K562 (cell line): Measurements from ENCODE around the gene PTP4A2. TPM values are rescaled to one million over a fixed set of nuclear protein-coding genes. Genes with fewer than 3 reads are reported as not detected.
A peak's percentile ranks its signal among the peaks of the same experiment; 100 is the strongest.

Experiments
- ARHGAP35 ChIP-seq: fragments of 450-650 bp; IDR thresholded peaks from 2 replicates; pipeline ENCODE4 v1.6.1; 2018; ENCODE audit not compliant: partially characterized antibody
- BDP1 ChIP-seq: IDR thresholded peaks from 3 replicates; pipeline ENCODE4 v1.6.1; 2011; ENCODE audit not compliant: insufficient read length, insufficient read depth
- CHD1 ChIP-seq: fragments of 200-600 bp; sonication (generic); IDR thresholded peaks from one replicate; pipeline ENCODE4 v1.6.1; 2012; ENCODE audit warnings: mild to moderate bottlenecking, moderate library complexity, low read length, inconsistent platforms
- DNMT1 ChIP-seq: fragments of 450-650 bp; IDR thresholded peaks from 2 replicates; pipeline ENCODE4 v1.6.1; 2016; ENCODE audit warnings: antibody characterized with exemption, mild to moderate bottlenecking
- HOXB6 ChIP-seq: fragments of 250-450 bp; sonication (Bioruptor Pico); IDR thresholded peaks from 2 replicates; pipeline ENCODE4 v1.5.1; 2022; ENCODE audit warnings: mild to moderate bottlenecking, borderline replicate concordance
- KLF6 ChIP-seq: fragments of 250-450 bp; sonication (Bioruptor Pico); IDR thresholded peaks from 2 replicates; pipeline ENCODE4 v1.4.0; 2020; ENCODE audit warnings: mild to moderate bottlenecking, moderate library complexity, borderline replicate concordance
- MYBL2 ChIP-seq, 2 experiments: fragments of 450-650 bp in 1 of 2; sonication (generic) in 1 of 2; formaldehyde crosslinking in 1 of 2; IDR thresholded peaks; 2 replicates each; pipeline versions ENCODE4 v1.6.1 to v1.8.1; 2017 to 2022; ENCODE audit warnings: borderline replicate concordance in 1 of 2, inconsistent platforms in 1 of 2, low read depth in 1 of 2, mild to moderate bottlenecking in 1 of 2, missing genetic modification reagents in 1 of 2, moderate library complexity in 1 of 2
- NFIX ChIP-seq: fragments of 250-450 bp; sonication (Bioruptor Pico); IDR thresholded peaks from 2 replicates; pipeline ENCODE4 v1.4.0; 2020; ENCODE audit warnings: low read depth, mild to moderate bottlenecking, moderate library complexity
- SMAD3 ChIP-seq: fragments of 450-650 bp; formaldehyde crosslinking; conservative IDR thresholded peaks from 2 replicates; pipeline ENCODE4 v1.4.0; 2020; ENCODE audit warnings: mild to moderate bottlenecking
- SMARCA4 ChIP-seq: fragments of 450-650 bp; IDR thresholded peaks from 2 replicates; pipeline ENCODE4 v1.6.1; 2016
- SMARCC2 ChIP-seq: fragments of 450-650 bp; IDR thresholded peaks from 2 replicates; pipeline ENCODE4 v1.6.1; 2017; ENCODE audit warnings: antibody characterized with exemption, moderate library complexity, mild to moderate bottlenecking, low read depth
- ZNF282 ChIP-seq: sonication (generic); formaldehyde crosslinking; IDR thresholded peaks from 2 replicates; pipeline ENCODE4 v1.8.1; 2023; ENCODE audit warnings: missing genetic modification reagents
- ZNF311 ChIP-seq: fragments of 250-450 bp; sonication (Bioruptor Pico); IDR thresholded peaks from 2 replicates; pipeline ENCODE4 v1.4.0; 2020; ENCODE audit warnings: mild to moderate bottlenecking, moderate library complexity
- ZNF41 ChIP-seq: fragments of 250-450 bp; sonication (Bioruptor Pico); conservative IDR thresholded peaks from 2 replicates; pipeline ENCODE4 v1.4.0; 2020; ENCODE audit warnings: mild to moderate bottlenecking
- ZNF75A ChIP-seq: fragments of 450-650 bp; formaldehyde crosslinking; IDR thresholded peaks from 2 replicates; pipeline ENCODE4 v1.4.0; 2020; ENCODE audit warnings: mild to moderate bottlenecking
- polyA plus RNA-seq, 8 experiments: library from polyadenylated mRNA; depleted of rRNA in 4 of 8; stranded (reverse) in 5 of 8; unstranded in 3 of 8; fragments of >200 nt; fragmentation: Nextera tagmentation in 2 of 8; fragmentation: Illumina TruSeq in 1 of 8; extraction: Ambion mirVana in 2 of 8; extraction: Trizol in 1 of 8; gene quantifications; 2 replicates each; pipeline versions ENCODE4 v1.2.1 to v1.2.3, GENCODE V29; 2011 to 2014; ENCODE audit warnings: inconsistent platforms in 1 of 8, missing spikeins in 1 of 8
- total RNA-seq, 7 experiments: library from RNA; depleted of rRNA in 6 of 7; stranded (reverse); fragments of >200 nt in 6 of 7; fragmentation: Illumina TruSeq in 2 of 7; extraction: Trizol in 2 of 7; gene quantifications; 2 replicates each; pipeline versions ENCODE4 v1.2.1 to v1.2.3, GENCODE V29; 2011 to 2021; ENCODE audit warnings: low replicate concordance in 1 of 7
- TF ChIP-seq, protein P1 (sequence below): fragments of 250-450 bp; sonication (Bioruptor Pico); IDR thresholded peaks from 2 replicates; pipeline ENCODE4 v1.5.0; 2020; ENCODE audit warnings: mild to moderate bottlenecking, borderline replicate concordance
- TF ChIP-seq, protein P2 (sequence below): fragments of 200-800 bp; sonication (Bioruptor generic); IDR thresholded peaks from 2 replicates; pipeline ENCODE4 v1.6.1; 2017; ENCODE audit warnings: missing genetic modification characterization, missing compliant biosample characterization
- TF ChIP-seq, protein P3 (sequence below): sonication (generic); formaldehyde crosslinking; IDR thresholded peaks from 2 replicates; pipeline ENCODE4 v1.8.0; 2022; ENCODE audit warnings: mild to moderate bottlenecking, missing genetic modification reagents
- TF ChIP-seq, protein P4 (sequence below): fragments of 450-650 bp; IDR thresholded peaks from 2 replicates; pipeline ENCODE4 v1.6.1; 2016; ENCODE audit warnings: antibody characterized with exemption
- TF ChIP-seq, protein P5 (sequence below): fragments of 450-650 bp; formaldehyde crosslinking; conservative IDR thresholded peaks from 2 replicates; pipeline ENCODE4 v1.4.0; 2022; ENCODE audit warnings: mild to moderate bottlenecking, missing genetic modification characterization

The PTP4A2 gene
- total and polyA plus RNA-seq, 9 of the 15 experiments (the other 6 are each of a cell fraction or from before 2014, with no cell fraction given), result 197 to 870 (median 480) TPM

DNA sequence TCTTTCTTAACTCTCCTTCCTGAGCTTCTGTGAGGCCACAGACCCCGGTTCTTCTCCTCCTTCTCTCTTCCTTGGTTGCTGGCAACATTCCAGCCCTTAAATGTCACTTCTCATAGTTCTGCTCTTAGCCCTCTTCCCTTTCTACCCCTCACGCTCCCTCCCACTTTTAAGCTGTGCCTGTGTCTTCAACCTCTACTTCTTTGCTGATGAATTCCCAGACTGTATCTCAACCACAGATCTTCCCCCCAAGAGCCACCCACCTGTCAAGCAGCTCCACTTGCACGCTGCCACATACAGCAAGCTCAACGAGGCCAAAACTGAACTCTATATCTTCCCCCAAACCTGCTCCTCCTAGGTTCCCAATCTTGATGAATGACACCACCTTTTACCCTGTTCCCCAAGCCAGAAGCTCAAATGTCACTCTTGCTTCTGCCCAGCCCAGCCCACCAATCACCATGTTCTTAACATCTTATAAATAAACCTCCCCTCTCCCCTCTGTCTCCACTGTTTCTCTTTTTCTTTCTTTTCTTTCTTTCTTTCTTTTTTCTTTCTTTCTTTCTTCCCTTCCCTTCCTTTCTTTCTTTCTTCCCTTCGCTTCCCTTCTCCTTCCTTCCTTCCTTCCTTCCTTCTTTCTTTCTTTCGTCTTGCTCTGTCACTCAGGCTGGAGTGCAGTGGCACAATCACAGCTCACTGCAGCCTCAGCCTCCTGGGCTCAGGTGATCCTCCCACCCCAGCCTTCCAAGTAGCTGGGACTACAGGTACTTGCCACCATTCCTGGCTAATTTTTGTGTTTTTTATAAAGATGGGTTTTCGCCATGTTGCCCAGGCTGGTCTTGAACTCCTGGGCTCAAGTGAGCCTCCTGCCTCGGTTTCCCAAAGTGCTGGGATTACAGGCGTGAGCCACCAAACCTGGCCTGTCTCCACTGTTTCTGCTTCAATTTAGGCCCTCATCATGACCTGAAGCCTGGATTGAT is 19.8 kb upstream of the PTP4A2 start (continued):
- TF ChIP-seq, protein P1, sequence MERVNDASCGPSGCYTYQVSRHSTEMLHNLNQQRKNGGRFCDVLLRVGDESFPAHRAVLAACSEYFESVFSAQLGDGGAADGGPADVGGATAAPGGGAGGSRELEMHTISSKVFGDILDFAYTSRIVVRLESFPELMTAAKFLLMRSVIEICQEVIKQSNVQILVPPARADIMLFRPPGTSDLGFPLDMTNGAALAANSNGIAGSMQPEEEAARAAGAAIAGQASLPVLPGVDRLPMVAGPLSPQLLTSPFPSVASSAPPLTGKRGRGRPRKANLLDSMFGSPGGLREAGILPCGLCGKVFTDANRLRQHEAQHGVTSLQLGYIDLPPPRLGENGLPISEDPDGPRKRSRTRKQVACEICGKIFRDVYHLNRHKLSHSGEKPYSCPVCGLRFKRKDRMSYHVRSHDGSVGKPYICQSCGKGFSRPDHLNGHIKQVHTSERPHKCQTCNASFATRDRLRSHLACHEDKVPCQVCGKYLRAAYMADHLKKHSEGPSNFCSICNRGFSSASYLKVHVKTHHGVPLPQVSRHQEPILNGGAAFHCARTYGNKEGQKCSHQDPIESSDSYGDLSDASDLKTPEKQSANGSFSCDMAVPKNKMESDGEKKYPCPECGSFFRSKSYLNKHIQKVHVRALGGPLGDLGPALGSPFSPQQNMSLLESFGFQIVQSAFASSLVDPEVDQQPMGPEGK (CRISPR knock-in tag), result 0 out of 2 replicates have a peak, but pooled peaks have one; percentile 58
- TF ChIP-seq SMARCC2 (0 out of 2 replicates have a peak, but pooled peaks have one; percentile 30), ZNF311 (CRISPR knock-in tag) (no peak), BDP1 (no peak), ZNF41 (CRISPR knock-in tag) (no peak), SMAD3 (CRISPR knock-in tag) (0 out of 2 replicates have a peak, but pooled peaks have one; percentile 16), ZNF282 (CRISPR knock-in tag) (no peak), MYBL2 (IDR thresholded peaks at IDR 0.05; ENCODE audit: low read depth) (peak; percentile 19; the same call in 1 of the 2 replicates), MYBL2 (CRISPR knock-in tag; IDR thresholded peaks at IDR 0.05; ENCODE audit: borderline replicate concordance) (no peak), KLF6 (CRISPR knock-in tag) (no peak), NFIX (no peak), DNMT1 (peak; percentile 98), ZNF75A (CRISPR knock-in tag) (no peak), CHD1 (no peak), SMARCA4 (peak; percentile 89), HOXB6 (CRISPR knock-in tag) (no peak), ARHGAP35 (peak; percentile 80)
- TF ChIP-seq, protein P2, sequence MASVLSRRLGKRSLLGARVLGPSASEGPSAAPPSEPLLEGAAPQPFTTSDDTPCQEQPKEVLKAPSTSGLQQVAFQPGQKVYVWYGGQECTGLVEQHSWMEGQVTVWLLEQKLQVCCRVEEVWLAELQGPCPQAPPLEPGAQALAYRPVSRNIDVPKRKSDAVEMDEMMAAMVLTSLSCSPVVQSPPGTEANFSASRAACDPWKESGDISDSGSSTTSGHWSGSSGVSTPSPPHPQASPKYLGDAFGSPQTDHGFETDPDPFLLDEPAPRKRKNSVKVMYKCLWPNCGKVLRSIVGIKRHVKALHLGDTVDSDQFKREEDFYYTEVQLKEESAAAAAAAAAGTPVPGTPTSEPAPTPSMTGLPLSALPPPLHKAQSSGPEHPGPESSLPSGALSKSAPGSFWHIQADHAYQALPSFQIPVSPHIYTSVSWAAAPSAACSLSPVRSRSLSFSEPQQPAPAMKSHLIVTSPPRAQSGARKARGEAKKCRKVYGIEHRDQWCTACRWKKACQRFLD (CRISPR knock-in tag), result no peak
- TF ChIP-seq, protein P3, sequence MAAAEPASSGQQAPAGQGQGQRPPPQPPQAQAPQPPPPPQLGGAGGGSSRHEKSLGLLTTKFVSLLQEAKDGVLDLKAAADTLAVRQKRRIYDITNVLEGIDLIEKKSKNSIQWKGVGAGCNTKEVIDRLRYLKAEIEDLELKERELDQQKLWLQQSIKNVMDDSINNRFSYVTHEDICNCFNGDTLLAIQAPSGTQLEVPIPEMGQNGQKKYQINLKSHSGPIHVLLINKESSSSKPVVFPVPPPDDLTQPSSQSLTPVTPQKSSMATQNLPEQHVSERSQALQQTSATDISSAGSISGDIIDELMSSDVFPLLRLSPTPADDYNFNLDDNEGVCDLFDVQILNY (CRISPR knock-in tag), result no peak
- TF ChIP-seq, protein P4, sequence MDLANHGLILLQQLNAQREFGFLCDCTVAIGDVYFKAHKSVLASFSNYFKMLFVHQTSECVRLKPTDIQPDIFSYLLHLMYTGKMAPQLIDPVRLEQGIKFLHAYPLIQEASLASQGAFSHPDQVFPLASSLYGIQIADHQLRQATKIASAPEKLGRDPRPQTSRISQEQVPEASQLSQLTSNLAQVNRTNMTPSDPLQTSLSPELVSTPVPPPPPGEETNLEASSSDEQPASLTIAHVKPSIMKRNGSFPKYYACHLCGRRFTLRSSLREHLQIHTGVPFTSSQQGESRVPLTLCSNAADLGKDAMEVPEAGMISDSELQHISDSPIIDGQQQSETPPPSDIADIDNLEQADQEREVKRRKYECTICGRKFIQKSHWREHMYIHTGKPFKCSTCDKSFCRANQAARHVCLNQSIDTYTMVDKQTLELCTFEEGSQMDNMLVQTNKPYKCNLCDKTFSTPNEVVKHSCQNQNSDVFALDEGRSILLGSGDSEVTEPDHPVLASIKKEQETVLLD, result peak; percentile 71
- TF ChIP-seq, protein P5, sequence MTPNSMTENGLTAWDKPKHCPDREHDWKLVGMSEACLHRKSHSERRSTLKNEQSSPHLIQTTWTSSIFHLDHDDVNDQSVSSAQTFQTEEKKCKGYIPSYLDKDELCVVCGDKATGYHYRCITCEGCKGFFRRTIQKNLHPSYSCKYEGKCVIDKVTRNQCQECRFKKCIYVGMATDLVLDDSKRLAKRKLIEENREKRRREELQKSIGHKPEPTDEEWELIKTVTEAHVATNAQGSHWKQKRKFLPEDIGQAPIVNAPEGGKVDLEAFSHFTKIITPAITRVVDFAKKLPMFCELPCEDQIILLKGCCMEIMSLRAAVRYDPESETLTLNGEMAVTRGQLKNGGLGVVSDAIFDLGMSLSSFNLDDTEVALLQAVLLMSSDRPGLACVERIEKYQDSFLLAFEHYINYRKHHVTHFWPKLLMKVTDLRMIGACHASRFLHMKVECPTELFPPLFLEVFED (CRISPR knock-in tag), result peak; percentile 88
